K562 (cell line): ENCODE measurements around the gene CLPSL2. TPM values are rescaled to one million over a fixed set of nuclear protein-coding genes. Genes with fewer than 3 reads are reported as not detected.

Source experiments
- CBFA2T2 ChIP-seq: fragments of 450-650 bp; conservative IDR thresholded peaks from 2 replicates; pipeline ENCODE4 v1.6.1; 2017; ENCODE audit warnings: mild to moderate bottlenecking
- ESRRB ChIP-seq: fragments of 250-450 bp; sonication (Bioruptor Pico); IDR thresholded peaks from 2 replicates; pipeline ENCODE4 v1.5.0; 2020; ENCODE audit warnings: mild to moderate bottlenecking, moderate library complexity, borderline replicate concordance
- JUN ChIP-seq, 2 experiments: sonication (generic) in 1 of 2; formaldehyde crosslinking in 1 of 2; IDR thresholded peaks; 2 replicates each; pipeline versions ENCODE4 v1.6.1 to v1.8.0; 2012 to 2022; ENCODE audit warnings: borderline replicate concordance in 2 of 2, mild to moderate bottlenecking in 2 of 2, improper control_type of control experiment in 1 of 2, low read depth in 1 of 2, low read length in 1 of 2, missing genetic modification reagents in 1 of 2
- KDM4B ChIP-seq, 2 experiments: fragments of 450-650 bp in 1 of 2; sonication (generic) in 1 of 2; IDR thresholded peaks; 2 replicates each; pipeline ENCODE4 v1.6.1; 2016 to 2017; ENCODE audit warnings: borderline replicate concordance in 2 of 2, antibody characterized with exemption in 1 of 2, low read depth in 1 of 2, mild to moderate bottlenecking in 1 of 2
- MCM5 ChIP-seq: fragments of 450-650 bp; IDR thresholded peaks from 2 replicates; pipeline ENCODE4 v1.6.1; 2016; ENCODE audit warnings: low read depth
- SETDB1 ChIP-seq: IDR thresholded peaks from one replicate; pipeline ENCODE4 v1.6.1; 2012; ENCODE audit warnings: low read length, control low read depth, inconsistent platforms
- SMARCE1 ChIP-seq: fragments of 450-650 bp; IDR thresholded peaks from 2 replicates; pipeline ENCODE4 v1.7.1; 2016; ENCODE audit warnings: mild to moderate bottlenecking
- XRCC4 ChIP-seq: IDR thresholded peaks from one replicate; pipeline ENCODE4 v1.6.1; 2011; ENCODE audit not compliant: insufficient read depth, insufficient read length; ENCODE audit errors: extremely low read depth
- ZNF282 ChIP-seq: sonication (generic); formaldehyde crosslinking; IDR thresholded peaks from 2 replicates; pipeline ENCODE4 v1.8.1; 2023; ENCODE audit warnings: missing genetic modification reagents
- ZNF407 ChIP-seq: fragments of 450-650 bp; IDR thresholded peaks from 2 replicates; pipeline ENCODE4 v1.6.1; 2016; ENCODE audit warnings: low read depth
- ZNF644 ChIP-seq: fragments of 200-800 bp; sonication (Bioruptor generic); IDR thresholded peaks from 2 replicates; pipeline ENCODE4 v1.6.1; 2016; ENCODE audit warnings: low read depth, missing genetic modification characterization, missing compliant biosample characterization
- ZNF717 ChIP-seq: fragments of 250-450 bp; sonication (Bioruptor Pico); IDR thresholded peaks from 2 replicates; pipeline ENCODE4 v1.5.0; 2021
- polyA plus RNA-seq, 8 experiments: library from polyadenylated mRNA; depleted of rRNA in 4 of 8; stranded (reverse) in 5 of 8; unstranded in 3 of 8; fragments of >200 nt; fragmentation: Nextera tagmentation in 2 of 8; fragmentation: Illumina TruSeq in 1 of 8; extraction: Ambion mirVana in 2 of 8; extraction: Trizol in 1 of 8; gene quantifications; 2 replicates each; pipeline versions ENCODE4 v1.2.1 to v1.2.3, GENCODE V29; 2011 to 2014; ENCODE audit warnings: inconsistent platforms in 1 of 8, missing spikeins in 1 of 8
- total RNA-seq, 7 experiments: library from RNA; depleted of rRNA in 6 of 7; stranded (reverse); fragments of >200 nt in 6 of 7; fragmentation: Illumina TruSeq in 2 of 7; extraction: Trizol in 2 of 7; gene quantifications; 2 replicates each; pipeline versions ENCODE4 v1.2.1 to v1.2.3, GENCODE V29; 2011 to 2021; ENCODE audit warnings: low replicate concordance in 1 of 7
- TF ChIP-seq, protein P1 (sequence below): IDR thresholded peaks from 2 replicates; pipeline ENCODE4 v1.6.1; 2012; ENCODE audit warnings: low read depth, low read length, improper control_type of control experiment, borderline replicate concordance

The CLPSL2 gene
- total and polyA plus RNA-seq, 9 of the 15 experiments (the other 6 are each of a cell fraction or from before 2014, with no cell fraction given): not detected

- TF ChIP-seq XRCC4 (no peak), ESRRB (CRISPR knock-in tag) (no peak), SMARCE1 (0 out of 2 replicates have a peak, but pooled peaks have one; percentile 11), ZNF717 (no peak), ZNF407 (no peak), ZNF282 (peak; percentile 74; the same call in 1 of the 2 replicates), JUN (IDR thresholded peaks at IDR 0.05; ENCODE audit: borderline replicate concordance, low read depth, low read length) (peak; percentile 54; the same call in 1 of the 2 replicates), JUN (CRISPR knock-in tag; IDR thresholded peaks at IDR 0.05; ENCODE audit: borderline replicate concordance) (0 out of 2 replicates have a peak, but pooled peaks have one; percentile 21), ZNF644 (tag) (peak; percentile 45; the same call in 1 of the 2 replicates), KDM4B (IDR thresholded peaks at IDR 0.05; ENCODE audit: borderline replicate concordance in 2 of 2, low read depth in 1 of 2) (peak in 1 of 2 experiments; percentile 81; a peak in 1 of 4 replicates), CBFA2T2 (no peak), MCM5 (no peak), SETDB1 (no peak)
- TF ChIP-seq, protein P1, sequence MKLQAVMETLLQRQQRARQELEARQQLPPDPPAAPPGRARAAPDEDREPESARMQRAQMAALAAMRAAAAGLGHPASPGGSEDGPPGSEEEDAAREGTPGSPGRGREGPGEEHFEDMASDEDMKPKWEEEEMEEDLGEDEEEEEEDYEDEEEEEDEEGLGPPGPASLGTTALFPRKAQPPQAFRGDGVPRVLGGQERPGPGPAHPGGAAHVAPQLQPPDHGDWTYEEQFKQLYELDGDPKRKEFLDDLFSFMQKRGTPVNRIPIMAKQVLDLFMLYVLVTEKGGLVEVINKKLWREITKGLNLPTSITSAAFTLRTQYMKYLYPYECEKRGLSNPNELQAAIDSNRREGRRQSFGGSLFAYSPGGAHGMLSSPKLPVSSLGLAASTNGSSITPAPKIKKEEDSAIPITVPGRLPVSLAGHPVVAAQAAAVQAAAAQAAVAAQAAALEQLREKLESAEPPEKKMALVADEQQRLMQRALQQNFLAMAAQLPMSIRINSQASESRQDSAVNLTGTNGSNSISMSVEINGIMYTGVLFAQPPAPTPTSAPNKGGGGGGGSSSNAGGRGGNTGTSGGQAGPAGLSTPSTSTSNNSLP: no peak
Measured at GRCh38 chr6:35727935-35728682, 48.3 kb upstream of the CLPSL2 start (continued).
